ENCODE measurements around the gene LNP1. TPM values are rescaled to one million over a fixed set of nuclear protein-coding genes. Genes with fewer than 3 reads are reported as not detected.

Gene LNP1
- total and polyA plus RNA-seq, 2 of the 8 experiments (the other 6 are each of a cell fraction or from before 2014, with no cell fraction given) = 6.6 to 8.7 TPM

GRCh38 chr3:100455841-100456550 is 54.7 kb downstream of the LNP1 start:
- POLR2A ChIA-PET (ENCODE audit: partially characterized antibody) = no interaction called here
- Histone ChIP-seq H3K27me3 (replicated peaks in 1 of 4; ENCODE audit: control insufficient read depth in 3 of 4, extremely low read depth in 1 of 4, insufficient read depth in 3 of 4, low read length in 3 of 4) (no peaks in the 10 kb centered on the region), H3K23me2 (ENCODE audit: low read depth, low read length) (no peaks in the 10 kb centered on the region), H4K20me1 (replicated peaks in 1 of 2; ENCODE audit: control insufficient read depth in 1 of 2, insufficient read depth in 2 of 2, low read length in 2 of 2) (no peaks in the 10 kb centered on the region), H2AFZ (ENCODE audit: low read length) (no peak overlapping the region), H3K4me1 (replicated peaks in 1 of 4; ENCODE audit: control insufficient read depth in 3 of 4, insufficient read depth in 4 of 4, low read length in 3 of 4) (no peaks in the 10 kb centered on the region; a peak in 2 of 7 replicates), H3K4me3 (ENCODE audit: extremely low read depth in 1 of 4, insufficient read depth in 2 of 4, low read depth in 3 of 4, low read length in 4 of 4) (no peak overlapping the region), H3K79me2 (ENCODE audit: control insufficient read depth in 1 of 2, insufficient read depth in 2 of 2, low read length in 2 of 2) (no peaks in the 10 kb centered on the region), H2BK120ac (replicated peaks; ENCODE audit: low read depth, low read length) (no peak overlapping the region), H3K36me3 (ENCODE audit: control insufficient read depth in 2 of 4, insufficient read depth in 4 of 4, low read length in 3 of 4) (peaks cover 0 to 3% (median 0%) of the 10 kb centered on the region in 4 experiments; a peak in 3 of 8 replicates), H2AK5ac (ENCODE audit: low read depth, low read length) (no peak overlapping the region), H2BK5ac (ENCODE audit: low read depth, low read length) (no peak overlapping the region), H4K8ac (ENCODE audit: extremely low read depth, insufficient read depth, low read length) (no peak overlapping the region), H3K79me1 (ENCODE audit: low read depth, low read length) (no peaks in the 10 kb centered on the region), H2BK15ac (ENCODE audit: low read length) (no peak overlapping the region), H2BK12ac (ENCODE audit: low read depth, low read length) (no peak overlapping the region), H4K91ac (replicated peaks; ENCODE audit: insufficient read length, low read length) (no peak overlapping the region), H3K56ac (replicated peaks; ENCODE audit: insufficient read length, low read depth, low read length) (no peak overlapping the region), H4K5ac (ENCODE audit: insufficient read length, low read depth, low read length) (no peak overlapping the region), H2BK20ac (ENCODE audit: low read length) (no peak overlapping the region), H3K27ac (ENCODE audit: low read depth, low read length) (no peak overlapping the region), H3K4me2 (ENCODE audit: insufficient read depth in 1 of 2, low read depth in 2 of 2, low read length in 2 of 2) (no peak overlapping the region), H3K18ac (ENCODE audit: extremely low read depth, low read length) (no peak overlapping the region), H3K9me3 (ENCODE audit: insufficient read depth in 2 of 2, low read depth in 1 of 2, low read length in 1 of 2) (peaks cover 0 to 2% of the 10 kb centered on the region in 2 experiments; a peak in 1 of 4 replicates), H3K14ac (ENCODE audit: insufficient read length) (no peak overlapping the region), H3K23ac (ENCODE audit: insufficient read length) (no peak overlapping the region), H3K4ac (replicated peaks; ENCODE audit: insufficient read length, low read depth, low read length) (no peak overlapping the region), H3K9ac (replicated peaks in 1 of 4; ENCODE audit: extremely low read depth in 1 of 4, low read depth in 3 of 4, low read length in 3 of 4) (no peak overlapping the region)
- CTCF ChIA-PET (ENCODE audit: partially characterized antibody) = interaction anchor here (0.9 to 15.5 kb wide), 7 partner anchors 54 to 255 kb away, joined by 3 to 229 read pairs (median 3); partner anchors contain the start of gene LNP1
- no peak for TF ChIP-seq PHF8 (conservative IDR thresholded peaks at IDR 0.05; ENCODE audit: low read depth, low read length)
- TF ChIP-seq CBX5 (IDR thresholded peaks at IDR 0.05; ENCODE audit: low read depth, low read length) = no peak
- no peak for TF ChIP-seq NANOG (IDR thresholded peaks at IDR 0.05; ENCODE audit: insufficient read depth, low read depth, low read length, poor library complexity, severe bottlenecking)
- TF ChIP-seq EGR1 (IDR thresholded peaks at IDR 0.05; ENCODE audit: borderline replicate concordance, low read depth, low read length) = no peak
- no peak for TF ChIP-seq CREB1 (IDR thresholded peaks at IDR 0.05)
- no peak for TF ChIP-seq MAX (IDR thresholded peaks at IDR 0.05)
- DNase-seq (ENCODE audit: low read depth in 1 of 2, low spot score in 2 of 2) (no peak), FAIRE-seq (no peak)
- WGBS, 2 experiments (ENCODE audit: extremely low coverage in 1 of 2, insufficient coverage in 1 of 2, insufficient read length in 1 of 2, insufficient replicate concordance in 2 of 2, low coverage in 1 of 2, low lambda C conversion rate in 2 of 2, missing lambda C conversion rate in 1 of 2) = 95% methylated on average over 2 of the region's 2 CpGs; no CpG with 5 or more reads in 1 of the 2 experiments
